Measurements from ENCODE around the gene TAF6.

TAF6 gene

DNA sequence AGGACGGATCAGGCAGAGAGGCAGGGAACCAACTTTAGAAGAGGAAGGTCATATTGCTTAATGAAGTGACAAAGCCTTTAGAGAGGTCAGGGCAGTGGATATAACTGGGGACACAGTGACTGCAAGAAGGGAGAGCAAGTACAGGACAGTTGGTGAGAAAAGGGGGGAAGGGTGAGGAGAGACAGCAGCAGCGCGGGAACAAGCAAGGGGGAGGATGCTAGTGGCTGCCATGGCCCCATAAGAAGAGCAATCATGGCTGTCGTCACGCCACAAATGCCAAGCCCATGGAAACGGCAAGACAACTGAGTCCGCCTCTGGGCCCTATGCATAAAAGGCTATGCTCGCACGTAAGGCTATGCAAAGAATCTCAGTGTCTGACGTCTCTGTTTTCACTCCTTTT is 46.7 kb downstream of the TAF6 start:
- no peak for DNase-seq (ENCODE audit: low read depth in 2 of 2)

DNA sequence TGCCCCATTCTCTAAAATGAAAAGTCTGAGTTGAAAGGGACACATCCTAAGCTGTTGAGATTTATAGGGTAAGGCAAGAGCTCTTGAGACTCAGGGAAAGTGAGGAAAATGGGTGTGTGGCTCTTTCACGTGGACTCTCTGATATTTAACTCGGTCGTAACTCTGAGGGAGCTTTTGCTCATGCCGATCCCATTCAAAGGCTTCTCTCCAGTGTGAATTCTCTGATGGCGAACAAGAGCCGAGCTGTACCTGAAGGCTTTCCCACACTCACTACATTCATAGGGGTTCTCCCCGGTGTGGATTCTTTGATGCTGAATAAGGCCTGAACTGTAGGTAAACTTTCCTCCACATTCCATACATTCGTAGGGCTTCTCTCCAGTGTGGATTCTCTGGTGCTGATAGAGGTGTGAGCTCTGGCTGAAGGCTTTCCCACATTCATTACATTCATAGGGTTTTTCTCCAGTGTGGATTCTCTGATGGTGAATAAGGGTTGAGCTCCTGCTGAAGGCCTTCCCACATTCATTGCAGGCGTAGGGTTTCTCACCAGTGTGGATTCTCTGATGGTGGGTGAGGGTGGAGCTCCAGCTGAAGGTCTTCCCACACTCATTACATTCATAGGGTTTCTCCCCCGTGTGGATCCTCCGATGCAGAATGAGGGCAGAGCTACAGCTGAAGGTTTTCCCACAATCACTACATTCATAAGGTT is 48.0 kb downstream of the TAF6 start:
- DNase-seq (ENCODE audit: low read depth in 2 of 2), result no peak

DNA sequence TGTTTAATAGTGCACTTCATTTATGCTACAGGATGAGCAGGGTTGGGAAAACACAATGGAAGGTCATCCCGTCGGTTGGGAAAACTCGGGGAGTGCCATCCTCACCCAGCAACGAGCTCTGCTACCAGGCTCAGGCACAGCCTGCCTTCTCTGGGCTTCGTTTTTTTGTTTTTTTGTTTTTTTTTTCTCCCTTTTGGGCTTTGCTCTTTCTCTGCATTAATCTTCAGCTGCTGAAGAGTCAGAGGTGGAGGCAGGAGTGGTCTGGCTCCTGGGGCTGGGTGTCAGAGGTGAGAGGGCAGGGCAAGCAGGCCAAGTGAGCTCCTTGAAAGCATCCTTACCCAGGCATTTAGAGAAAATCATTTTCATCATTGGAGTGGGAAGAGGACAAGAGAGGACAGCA is 49.2 kb downstream of the TAF6 start:
- DNase-seq (ENCODE audit: low read depth in 2 of 2), result no peak

DNA sequence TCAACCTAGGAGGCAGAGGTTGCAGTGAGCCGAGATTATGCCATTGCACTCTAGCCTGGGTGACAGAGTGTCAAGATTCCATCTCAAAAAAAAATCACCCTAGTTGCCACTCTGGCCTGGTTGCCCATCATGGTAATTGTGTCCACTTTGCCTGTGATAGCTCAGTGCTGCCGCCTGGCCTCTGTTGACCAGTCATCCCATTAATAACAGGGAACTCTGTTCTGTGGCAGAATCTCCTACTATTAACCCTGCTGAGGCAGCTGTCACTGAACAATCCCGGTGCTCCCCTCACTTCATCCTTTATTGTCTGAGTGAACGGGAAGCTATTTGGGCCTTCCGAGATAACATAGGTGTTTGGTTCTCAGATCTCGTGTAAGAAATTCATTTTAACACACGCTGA is 52.2 kb downstream of the TAF6 start:
- no peak for DNase-seq (ENCODE audit: low read depth in 2 of 2)

DNA sequence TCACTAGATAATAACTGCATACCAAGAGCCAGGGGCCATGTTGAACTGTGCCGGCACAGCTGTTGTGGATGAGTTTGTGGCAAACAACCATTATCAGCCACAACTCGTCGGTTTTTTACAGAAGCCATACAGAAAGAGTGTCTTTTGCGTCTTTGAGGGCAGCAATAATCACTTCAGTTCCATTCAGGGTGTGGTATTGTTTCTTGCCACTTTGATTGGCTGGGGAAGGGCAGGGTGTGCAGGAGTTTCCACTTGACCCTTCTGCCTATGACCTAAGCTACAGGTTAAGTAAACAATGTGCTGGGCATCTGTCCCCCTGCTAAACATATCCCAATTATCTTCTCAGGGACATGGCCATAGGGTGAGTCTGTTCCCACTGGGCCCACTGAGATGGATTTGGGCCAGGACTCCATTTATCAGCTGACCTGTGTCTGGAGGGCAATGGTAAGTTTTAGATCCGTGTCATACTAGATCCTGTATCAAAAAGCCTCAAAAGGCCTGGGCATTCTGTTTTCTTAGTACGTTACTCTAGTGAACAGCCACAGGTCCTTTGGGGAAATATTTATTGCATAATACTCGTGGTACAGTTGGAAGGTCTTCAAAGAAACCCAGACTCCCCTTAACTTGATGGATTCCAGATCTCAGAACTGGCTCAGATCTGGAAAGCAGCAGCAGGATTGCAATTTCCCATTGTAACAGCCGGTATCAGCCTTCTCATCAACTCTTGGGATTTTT is 53.5 kb downstream of the TAF6 start:
- no peak for DNase-seq (ENCODE audit: low read depth in 2 of 2)

DNA sequence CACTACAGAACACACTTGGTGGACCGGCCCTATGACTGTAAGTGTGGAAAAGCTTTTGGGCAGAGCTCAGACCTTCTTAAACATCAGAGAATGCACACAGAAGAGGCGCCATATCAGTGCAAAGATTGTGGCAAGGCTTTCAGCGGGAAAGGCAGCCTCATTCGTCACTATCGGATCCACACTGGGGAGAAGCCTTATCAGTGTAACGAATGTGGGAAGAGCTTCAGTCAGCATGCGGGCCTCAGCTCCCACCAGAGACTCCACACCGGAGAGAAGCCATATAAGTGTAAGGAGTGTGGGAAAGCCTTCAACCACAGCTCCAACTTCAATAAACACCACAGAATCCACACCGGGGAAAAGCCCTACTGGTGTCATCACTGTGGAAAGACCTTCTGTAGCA is 55.0 kb downstream of the TAF6 start:
- no peak for DNase-seq (ENCODE audit: low read depth in 2 of 2)

DNA sequence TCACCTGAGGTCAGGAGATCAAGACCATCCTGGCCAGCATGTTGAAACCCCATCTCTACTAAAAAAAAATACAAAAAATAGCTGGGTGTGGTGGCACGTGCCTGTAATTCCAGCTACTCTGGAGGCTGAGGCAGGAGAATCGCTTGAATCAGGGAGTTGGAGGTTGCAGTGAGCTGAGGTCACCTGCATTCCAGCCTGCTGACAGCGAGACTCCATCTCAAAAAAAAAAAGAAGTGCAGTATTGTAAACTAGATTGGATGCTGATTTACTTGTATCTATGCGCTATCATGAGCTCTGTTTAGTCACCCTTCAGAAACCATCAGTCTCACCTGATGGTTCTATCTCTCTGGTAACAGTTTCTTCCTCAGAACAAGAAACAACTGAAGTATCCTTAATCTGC is 55.8 kb downstream of the TAF6 start:
- DNase-seq (ENCODE audit: low read depth in 2 of 2), result no peak

DNA sequence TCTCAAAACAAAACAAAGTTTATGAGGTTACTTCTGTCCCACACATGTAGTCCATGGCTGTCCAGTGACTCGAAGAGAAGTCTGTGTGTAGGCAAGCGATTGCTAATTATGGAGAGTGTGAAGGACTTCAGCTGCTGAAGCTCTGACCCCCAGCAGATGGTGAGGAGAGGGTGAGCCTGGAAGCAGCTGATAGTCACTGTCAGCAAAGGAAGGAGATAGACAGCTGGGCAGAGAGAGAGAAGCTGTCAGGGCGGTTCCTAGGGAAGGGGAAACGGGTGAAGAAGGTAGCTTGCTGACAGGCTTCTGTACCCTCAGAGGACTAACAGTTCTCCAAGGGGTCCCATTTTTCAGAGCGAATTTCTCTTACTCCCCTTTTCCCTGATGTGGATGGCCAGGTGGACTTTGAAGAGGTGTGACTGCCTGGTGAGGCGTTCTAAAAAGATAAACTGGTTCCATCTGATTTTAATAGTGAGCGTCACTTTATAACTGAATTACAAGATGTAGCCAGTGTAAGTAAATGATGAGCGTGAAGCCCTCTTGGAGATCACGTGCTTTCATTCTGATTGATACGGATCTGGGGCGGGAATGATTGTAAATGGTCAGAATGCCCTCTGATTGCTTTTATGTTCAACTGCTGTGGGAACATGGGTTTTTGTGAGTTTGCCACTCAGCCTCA is 57.5 kb downstream of the TAF6 start:
- DNase-seq (ENCODE audit: low read depth in 2 of 2), result no peak

DNA sequence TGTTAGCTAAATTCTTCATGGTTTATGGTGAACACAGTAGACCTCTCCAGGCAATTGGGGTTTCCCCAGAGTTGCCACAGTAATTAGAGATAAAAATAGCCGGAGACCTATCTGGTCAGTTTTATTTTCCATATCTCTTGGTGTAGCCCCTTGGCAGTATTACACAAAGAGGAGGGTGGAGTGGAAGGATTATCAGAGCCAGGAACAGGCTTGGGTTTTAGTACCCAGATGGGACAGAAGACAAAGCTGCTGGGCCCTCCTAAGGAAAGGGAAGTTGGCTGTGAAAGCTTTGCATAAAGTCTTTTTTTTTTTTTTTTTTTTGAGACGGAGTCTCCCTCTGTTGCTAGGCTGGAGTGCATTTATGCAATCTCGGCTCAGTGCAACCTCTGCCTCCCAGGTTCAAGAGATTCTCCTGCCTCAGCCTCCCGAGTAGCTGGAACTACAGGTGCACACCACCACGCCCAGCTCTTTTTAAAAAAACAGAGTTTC is 59.9 kb downstream of the TAF6 start:
- DNase-seq (ENCODE audit: low read depth in 2 of 2), result no peak
